Stimulated activated CD8-positive, alpha-beta memory T cell treated with anti-CD3 and anti-CD28 coated beads, Interleukin-15, amount 100 ng/mL, for 1 hour (primary cell): ENCODE measurements around the gene MPDU1.

Experiments
- DNase-seq: peaks from one replicate; pipeline ENCODE4 v3.0.0-alpha.2; 2020; ENCODE audit warnings: low read depth

Gene MPDU1

GRCh38 chr17:7560172-7561027, 23.3 kb upstream of the MPDU1 start:
- DNase-seq = no peak

GRCh38 chr17:7561028-7561575, 22.6 kb upstream of the MPDU1 start:
- peak; percentile 76 for DNase-seq

- peak; percentile 76 for DNase-seq
These were observed 22.0 kb upstream of the MPDU1 start, which contains the start of gene SENP3 for GRCh38 chr17:7561589-7562207. SENP3 (plus strand) TSS chr17:7561919; CDS start chr17:7563077, 1,158 bp downstream.

GRCh38 chr17:7562208-7562605, 21.4 kb upstream of the MPDU1 start:
- no peak for DNase-seq

GRCh38 chr17:7563115-7563869, 20.4 kb upstream of the MPDU1 start:
- no peak for DNase-seq

GRCh38 chr17:7569571-7569970, 14.1 kb upstream of the MPDU1 start:
- DNase-seq = no peak

GRCh38 chr17:7570351-7570750, 13.3 kb upstream of the MPDU1 start:
- no peak for DNase-seq

- DNase-seq = no peak
These were observed 11.4 kb upstream of the MPDU1 start for GRCh38 chr17:7572338-7572587.

GRCh38 chr17:7572588-7573323, 10.9 kb upstream of the MPDU1 start:
- peak; percentile 100 for DNase-seq

- peak; percentile 82 for DNase-seq
These were observed 10.2 kb upstream of the MPDU1 start for GRCh38 chr17:7573324-7574080.

GRCh38 chr17:7574176-7574953, 9.3 kb upstream of the MPDU1 start:
- no peak for DNase-seq

- no peak for DNase-seq
These were observed 8.2 kb upstream of the MPDU1 start for GRCh38 chr17:7575481-7575883.

- no peak for DNase-seq
These were observed 7.7 kb upstream of the MPDU1 start for GRCh38 chr17:7575959-7576358.

GRCh38 chr17:7576432-7576937, 7.2 kb upstream of the MPDU1 start:
- DNase-seq = no peak

- DNase-seq = no peak
These were observed 6.1 kb upstream of the MPDU1 start for GRCh38 chr17:7577327-7578199.

GRCh38 chr17:7579001-7579833, 4.4 kb upstream of the MPDU1 start, which contains the start of gene CD68:
CD68 (plus strand) TSS chr17:7579638; CDS start chr17:7579678, 40 bp downstream.
- no peak for DNase-seq

- DNase-seq = no peak
These were observed 3.6 kb upstream of the MPDU1 start for GRCh38 chr17:7579834-7580603.
